Fibroblast of lung (primary cell): Measurements from ENCODE around the gene EDC4. TPM values are rescaled to one million over a fixed set of nuclear protein-coding genes. Genes with fewer than 3 reads are reported as not detected.

Experiments used
- DNase-seq, 2 donors: peaks; one replicate each; pipeline versions ENCODE4 v3.0.0 to v3.0.0-alpha.2; 2010; ENCODE audit warnings: low read depth in 2 of 2
- H2AFZ ChIP-seq: 2 replicates; pipeline ENCODE4 v1.5.1; 2012; ENCODE audit warnings: low read length, control low read depth, inconsistent platforms
- H3K27ac ChIP-seq: 2 replicates; pipeline ENCODE4 v1.5.1; 2011; ENCODE audit warnings: low read length, control low read depth; ENCODE audit not compliant: insufficient read depth
- H3K27me3 ChIP-seq: 2 replicates; pipeline ENCODE4 v1.5.1; 2011; ENCODE audit warnings: mild to moderate bottlenecking, low read length; ENCODE audit not compliant: control insufficient read depth, insufficient read depth
- H3K36me3 ChIP-seq: 2 replicates; pipeline ENCODE4 v1.5.1; 2011; ENCODE audit warnings: low read length; ENCODE audit not compliant: control insufficient read depth, insufficient read depth
- H3K4me1 ChIP-seq: 2 replicates; pipeline ENCODE4 v1.5.1; 2011; ENCODE audit warnings: low read length; ENCODE audit not compliant: control insufficient read depth, insufficient read depth; ENCODE audit errors: extremely low read depth
- H3K4me2 ChIP-seq: 2 replicates; pipeline ENCODE4 v1.5.1; 2011; ENCODE audit warnings: low read length, control low read depth; ENCODE audit not compliant: insufficient read depth; ENCODE audit errors: extremely low read depth
- H3K4me3 ChIP-seq, 4 experiments: fragments of 200-600 bp in 1 of 4; sonication (generic) in 1 of 4; replicated peaks in 1 of 4; 2 replicates each; pipeline ENCODE4 v1.5.1; 2011 to 2016; ENCODE audit warnings: low read length in 4 of 4, low read depth in 3 of 4, mild to moderate bottlenecking in 3 of 4, control low read depth in 2 of 4, inconsistent platforms in 1 of 4, mixed read lengths in 1 of 4; ENCODE audit not compliant: insufficient read depth in 1 of 4; ENCODE audit errors: control extremely low read depth in 1 of 4
- H3K79me2 ChIP-seq: 2 replicates; pipeline ENCODE4 v1.5.1; 2012; ENCODE audit warnings: mild to moderate bottlenecking, low read length, inconsistent platforms; ENCODE audit not compliant: control insufficient read depth, insufficient read depth
- H3K9ac ChIP-seq: 2 replicates; pipeline ENCODE4 v1.5.1; 2011; ENCODE audit warnings: mild to moderate bottlenecking, low read length, control low read depth; ENCODE audit not compliant: insufficient read depth
- H3K9me3 ChIP-seq: 2 replicates; pipeline ENCODE4 v1.5.1; 2012; ENCODE audit warnings: low read depth, low read length; ENCODE audit not compliant: control insufficient read depth, insufficient read depth
- H4K20me1 ChIP-seq: 2 replicates; pipeline ENCODE4 v1.5.1; 2011; ENCODE audit warnings: low read length; ENCODE audit not compliant: control insufficient read depth, insufficient read depth; ENCODE audit errors: extremely low read depth
- EZH2 ChIP-seq: IDR thresholded peaks from 2 replicates; pipeline ENCODE4 v1.5.1; 2012; ENCODE audit warnings: low read length, control low read depth, mild to moderate bottlenecking; ENCODE audit errors: missing control alignments
- polyA plus RNA-seq, 2 donors: library from polyadenylated mRNA; depleted of rRNA in 1 of 2; stranded (reverse) in 1 of 2; unstranded in 1 of 2; fragments of >200 nt; gene quantifications; 2 replicates each; pipeline ENCODE4 v1.2.1, GENCODE V29; 2011 to 2012; ENCODE audit warnings: missing spikeins in 1 of 2
- total RNA-seq: library from RNA; depleted of rRNA; stranded (reverse); fragments of >200 nt; gene quantifications from 2 replicates; pipeline ENCODE4 v1.2.1, GENCODE V29; 2014
- TF ChIP-seq, protein P1 (sequence below), 2 donors: IDR thresholded peaks in 1 of 2; conservative IDR thresholded peaks in 1 of 2; 1 replicate in 1 of 2; 2 replicates in 1 of 2; pipeline ENCODE4 v1.5.1; 2011 to 2012; ENCODE audit warnings: low read length in 2 of 2, control low read depth in 1 of 2, inconsistent platforms in 1 of 2, low read depth in 1 of 2, mild to moderate bottlenecking in 1 of 2

EDC4 gene
- total and polyA plus RNA-seq, 2 donors (not counting 1 experiment from before 2014, with no cell fraction given) = 27.4 to 49.4 TPM

- Histone ChIP-seq H3K9me3 (no peaks in the 10 kb centered on the region), H2AFZ (no peak overlapping the region), H4K20me1 (no peaks in the 10 kb centered on the region), H3K27me3 (no peaks in the 10 kb centered on the region), H3K4me3 (no peak overlapping the region), H3K4me1 (no peaks in the 10 kb centered on the region), H3K4me2 (no peak overlapping the region), H3K27ac (no peak overlapping the region), H3K9ac (no peak overlapping the region), H3K79me2 (no peaks in the 10 kb centered on the region), H3K36me3 (peaks cover 13% of the 10 kb centered on the region)
- TF ChIP-seq EZH2 = no peak
- TF ChIP-seq, protein P1, sequence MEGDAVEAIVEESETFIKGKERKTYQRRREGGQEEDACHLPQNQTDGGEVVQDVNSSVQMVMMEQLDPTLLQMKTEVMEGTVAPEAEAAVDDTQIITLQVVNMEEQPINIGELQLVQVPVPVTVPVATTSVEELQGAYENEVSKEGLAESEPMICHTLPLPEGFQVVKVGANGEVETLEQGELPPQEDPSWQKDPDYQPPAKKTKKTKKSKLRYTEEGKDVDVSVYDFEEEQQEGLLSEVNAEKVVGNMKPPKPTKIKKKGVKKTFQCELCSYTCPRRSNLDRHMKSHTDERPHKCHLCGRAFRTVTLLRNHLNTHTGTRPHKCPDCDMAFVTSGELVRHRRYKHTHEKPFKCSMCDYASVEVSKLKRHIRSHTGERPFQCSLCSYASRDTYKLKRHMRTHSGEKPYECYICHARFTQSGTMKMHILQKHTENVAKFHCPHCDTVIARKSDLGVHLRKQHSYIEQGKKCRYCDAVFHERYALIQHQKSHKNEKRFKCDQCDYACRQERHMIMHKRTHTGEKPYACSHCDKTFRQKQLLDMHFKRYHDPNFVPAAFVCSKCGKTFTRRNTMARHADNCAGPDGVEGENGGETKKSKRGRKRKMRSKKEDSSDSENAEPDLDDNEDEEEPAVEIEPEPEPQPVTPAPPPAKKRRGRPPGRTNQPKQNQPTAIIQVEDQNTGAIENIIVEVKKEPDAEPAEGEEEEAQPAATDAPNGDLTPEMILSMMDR (conservative IDR thresholded peaks at IDR 0.05 in 1 of 2, IDR thresholded peaks at IDR 0.05 in 1 of 2; ENCODE audit: low read depth in 1 of 2, low read length in 2 of 2) = no peak
- DNase-seq = no peak
These were observed 54.5 kb downstream of the EDC4 start for GRCh38 chr16:67927131-67927941.

- no peak overlapping the region for H3K27ac ChIP-seq
- H3K4me1 ChIP-seq = no peaks in the 10 kb centered on the region
- H3K9ac ChIP-seq = no peak overlapping the region
- no peak for TF ChIP-seq EZH2
- TF ChIP-seq, protein P1 (conservative IDR thresholded peaks at IDR 0.05 in 1 of 2, IDR thresholded peaks at IDR 0.05 in 1 of 2; ENCODE audit: low read depth in 1 of 2, low read length in 2 of 2) = no peak
- DNase-seq = no peak
- H3K4me3 ChIP-seq = no peak overlapping the region
- no peak overlapping the region for H2AFZ ChIP-seq
- no peaks in the 10 kb centered on the region for H4K20me1 ChIP-seq
- no peaks in the 10 kb centered on the region for H3K27me3 ChIP-seq
- no peaks in the 10 kb centered on the region for H3K9me3 ChIP-seq
- peaks cover 14% of the 10 kb centered on the region for H3K36me3 ChIP-seq
- H3K79me2 ChIP-seq = no peaks in the 10 kb centered on the region
- no peak overlapping the region for H3K4me2 ChIP-seq
These were observed 55.3 kb downstream of the EDC4 start for GRCh38 chr16:67928147-67928546.

DNA sequence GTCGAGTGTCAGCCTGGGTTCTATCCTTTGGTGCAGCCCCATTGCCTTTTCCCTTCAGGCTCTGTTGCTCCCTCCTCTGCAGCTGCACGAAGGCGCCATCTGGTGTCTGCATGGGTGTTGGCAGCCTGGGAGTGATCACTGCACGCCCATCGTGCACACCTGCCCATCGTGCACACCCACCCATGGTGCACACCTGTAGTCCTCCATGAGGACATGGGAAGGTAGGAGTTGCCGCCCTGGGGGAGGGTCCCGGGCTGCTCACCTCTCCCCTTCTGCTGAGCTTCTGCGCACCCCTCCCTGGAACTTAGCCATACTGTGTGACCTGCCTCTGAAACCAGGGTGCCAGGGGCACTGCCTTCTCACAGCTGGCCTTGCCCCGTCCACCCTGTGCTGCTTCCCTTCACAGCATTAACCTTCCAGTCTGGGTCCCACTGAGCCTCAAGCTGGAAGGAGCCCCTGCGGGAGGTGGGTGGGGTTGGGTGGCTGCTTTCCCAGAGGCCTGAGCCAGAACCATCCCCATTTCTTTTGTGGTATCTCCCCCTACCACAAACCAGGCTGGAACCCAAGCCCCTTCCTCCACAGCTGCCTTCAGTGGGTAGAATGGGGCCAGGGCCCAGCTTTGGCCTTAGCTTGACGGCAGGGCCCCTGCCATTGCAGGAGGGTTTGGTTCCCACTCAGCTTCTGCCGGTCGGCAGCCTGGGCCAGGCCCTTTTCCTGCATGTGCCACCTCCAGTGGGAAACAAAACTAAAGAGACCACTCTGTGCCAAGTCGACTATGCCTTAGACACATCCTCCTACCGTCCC, 55.9 kb downstream of the EDC4 start:
- Histone ChIP-seq H3K27me3 (no peaks in the 10 kb centered on the region), H3K79me2 (no peaks in the 10 kb centered on the region), H3K9me3 (no peaks in the 10 kb centered on the region), H2AFZ (no peak overlapping the region), H3K9ac (no peak overlapping the region), H3K36me3 (peaks cover 14% of the 10 kb centered on the region), H3K4me2 (no peak overlapping the region), H3K27ac (no peak overlapping the region), H4K20me1 (no peaks in the 10 kb centered on the region), H3K4me3 (no peak overlapping the region), H3K4me1 (no peaks in the 10 kb centered on the region)
- no peak for TF ChIP-seq EZH2
- TF ChIP-seq, protein P1 (conservative IDR thresholded peaks at IDR 0.05 in 1 of 2, IDR thresholded peaks at IDR 0.05 in 1 of 2; ENCODE audit: low read depth in 1 of 2, low read length in 2 of 2) = peak; percentile 75 to 92
- DNase-seq = peak; percentile 22 to 58
